GM19193 (cell line): Measurements from ENCODE around the gene WDR35.

ENCODE experiments used
- POLR2A ChIP-seq: IDR thresholded peaks from 4 replicates; pipeline ENCODE4 v1.6.1; 2011; ENCODE audit not compliant: insufficient read depth, insufficient read length; ENCODE audit errors: extremely low read depth

Gene WDR35

GRCh38 chr2:19932928-19933327 lies 57.0 kb downstream of the WDR35 start:
- TF ChIP-seq POLR2A, result no peak

DNA sequence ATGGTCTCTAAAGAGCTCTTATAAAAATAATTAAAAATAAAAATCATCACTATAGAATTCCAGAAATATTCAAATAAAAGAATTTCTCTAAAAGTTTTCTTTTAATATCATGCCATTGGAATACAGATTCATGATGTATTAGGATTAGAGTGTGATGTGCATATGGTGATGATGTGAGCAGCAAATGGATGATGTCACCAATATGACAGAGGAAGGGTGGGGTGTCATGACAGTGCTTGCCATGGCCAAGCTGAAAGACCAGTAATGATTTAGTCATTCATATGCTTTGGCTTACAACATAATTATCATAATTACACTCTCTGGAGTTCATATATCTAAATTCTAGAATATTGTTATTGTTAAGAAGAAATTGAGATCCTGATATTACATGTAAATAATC lies 60.7 kb downstream of the WDR35 start:
- TF ChIP-seq POLR2A, result no peak

- TF ChIP-seq POLR2A, result no peak
Observed at GRCh38 chr2:19916385-19916950, 73.4 kb downstream of the WDR35 start.

DNA sequence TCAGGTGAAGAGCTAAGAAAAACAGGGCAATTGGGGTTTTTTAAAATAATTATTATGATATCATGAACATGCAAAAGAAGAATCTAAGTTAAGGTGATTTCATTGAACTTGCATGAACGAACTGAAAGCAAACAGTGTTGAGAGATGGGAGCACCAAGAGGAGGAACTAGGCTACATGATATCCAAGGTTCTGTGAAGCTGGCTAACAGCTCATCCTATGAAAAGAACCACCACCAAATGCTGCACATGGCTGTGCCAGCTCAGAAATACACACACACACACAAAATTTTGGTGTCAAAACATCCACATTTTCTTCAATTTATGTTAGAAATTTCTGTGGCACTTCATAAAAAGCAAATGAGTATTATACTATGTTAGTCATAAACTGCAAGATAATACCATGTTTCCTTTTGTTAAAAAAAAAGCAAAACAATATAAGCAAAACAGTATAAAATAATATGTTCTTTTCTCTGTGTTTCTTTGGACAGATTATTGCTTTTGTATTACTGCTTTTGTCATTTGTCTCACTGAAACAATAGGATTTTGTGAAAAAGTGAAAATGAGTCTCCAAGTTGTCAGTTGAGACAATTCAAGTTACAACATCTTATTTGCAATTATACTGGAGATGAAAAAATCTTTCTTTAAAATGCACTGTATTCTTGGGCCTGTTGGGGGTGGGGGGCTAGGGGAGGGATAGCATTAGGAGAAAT lies 75.5 kb downstream of the WDR35 start:
- TF ChIP-seq POLR2A, result no peak

DNA sequence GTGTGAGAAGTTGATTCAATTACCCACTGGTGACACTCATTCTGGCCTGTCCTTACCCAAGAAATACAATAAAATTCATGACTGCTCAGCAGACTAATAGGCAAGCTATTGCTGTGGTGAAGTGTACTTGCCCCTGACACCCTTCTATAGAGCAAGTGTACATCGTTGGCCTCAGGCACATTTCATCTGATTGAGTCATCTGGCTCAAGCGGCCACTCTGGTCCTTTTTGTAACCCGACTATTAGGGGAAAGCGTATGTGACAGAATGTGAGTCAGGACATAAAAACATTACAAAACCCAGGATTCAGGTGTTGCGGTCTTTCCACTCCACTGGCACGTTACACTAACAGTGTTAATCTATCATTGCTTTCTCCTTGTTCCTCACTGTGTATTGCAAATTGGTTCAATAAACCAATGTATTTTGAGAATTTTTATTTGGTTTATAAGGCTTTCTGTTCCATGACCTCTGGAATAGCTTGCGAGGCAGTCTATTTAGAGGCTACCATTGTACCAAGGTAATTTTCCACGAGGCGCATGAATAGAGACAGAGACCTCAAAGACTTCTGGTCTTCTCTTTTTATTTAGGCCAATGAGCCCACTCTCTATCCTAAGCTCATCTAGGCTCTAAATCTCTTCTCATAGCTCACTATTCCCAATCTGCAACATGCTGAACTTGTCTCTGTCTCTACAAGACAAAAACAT lies 77.9 kb downstream of the WDR35 start:
- TF ChIP-seq POLR2A, result no peak

- no peak for TF ChIP-seq POLR2A
Observed at GRCh38 chr2:19902216-19902740, 87.6 kb downstream of the WDR35 start.

- peak; percentile 90 for TF ChIP-seq POLR2A
Observed at GRCh38 chr2:19901442-19902215, 88.3 kb downstream of the WDR35 start, which contains the start of gene TTC32. Gene TTC32 (minus strand): TSS chr2:19901983. CDS start chr2:19901854, 129 bp downstream.

GRCh38 chr2:19900931-19901441 lies 88.9 kb downstream of the WDR35 start:
- TF ChIP-seq POLR2A, result no peak

DNA sequence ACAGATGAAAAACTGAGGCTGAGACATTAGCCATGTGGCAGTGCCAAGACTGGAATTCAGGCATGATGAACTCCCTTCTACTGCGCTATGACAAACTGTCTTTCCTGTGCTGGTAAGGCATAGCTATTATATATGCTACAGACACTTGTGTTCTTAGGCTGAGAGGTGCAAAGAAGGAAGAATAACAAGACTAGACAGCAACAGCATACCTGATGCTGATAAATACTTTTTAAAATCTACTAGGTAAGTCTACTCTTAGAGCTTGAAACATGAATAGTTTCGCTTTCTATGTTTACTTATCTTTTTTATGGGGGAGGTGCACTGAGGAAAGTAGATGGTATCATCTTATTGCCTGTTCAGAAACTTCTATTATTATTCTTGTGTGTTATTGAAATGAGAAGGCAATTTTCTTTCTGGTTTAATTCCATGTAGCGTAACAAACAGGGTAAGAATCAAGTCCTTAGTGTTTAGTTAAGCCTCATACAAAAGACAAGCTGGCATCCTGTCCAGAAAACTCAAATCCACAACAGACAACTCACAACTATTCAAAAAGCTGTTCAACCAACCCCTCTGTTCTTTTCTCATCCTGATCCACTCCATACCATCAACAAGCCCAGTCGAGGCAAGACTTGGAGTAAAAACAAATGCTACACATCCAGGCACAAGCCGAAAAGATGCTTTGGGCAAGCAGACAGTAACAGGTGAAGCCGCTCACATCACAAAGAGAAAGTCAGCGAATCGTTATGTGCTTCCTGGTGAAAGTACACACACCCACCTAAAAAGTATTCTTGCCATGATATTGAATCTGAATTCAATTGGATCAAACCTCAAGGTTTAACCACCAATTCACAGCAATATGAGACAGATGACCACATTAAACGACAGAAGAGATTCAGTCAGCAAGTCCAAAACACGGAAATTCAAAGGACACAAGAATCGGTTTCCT lies 89.6 kb downstream of the WDR35 start:
- TF ChIP-seq POLR2A, result no peak

GRCh38 chr2:19898592-19899329 lies 91.1 kb downstream of the WDR35 start:
- TF ChIP-seq POLR2A, result no peak

DNA sequence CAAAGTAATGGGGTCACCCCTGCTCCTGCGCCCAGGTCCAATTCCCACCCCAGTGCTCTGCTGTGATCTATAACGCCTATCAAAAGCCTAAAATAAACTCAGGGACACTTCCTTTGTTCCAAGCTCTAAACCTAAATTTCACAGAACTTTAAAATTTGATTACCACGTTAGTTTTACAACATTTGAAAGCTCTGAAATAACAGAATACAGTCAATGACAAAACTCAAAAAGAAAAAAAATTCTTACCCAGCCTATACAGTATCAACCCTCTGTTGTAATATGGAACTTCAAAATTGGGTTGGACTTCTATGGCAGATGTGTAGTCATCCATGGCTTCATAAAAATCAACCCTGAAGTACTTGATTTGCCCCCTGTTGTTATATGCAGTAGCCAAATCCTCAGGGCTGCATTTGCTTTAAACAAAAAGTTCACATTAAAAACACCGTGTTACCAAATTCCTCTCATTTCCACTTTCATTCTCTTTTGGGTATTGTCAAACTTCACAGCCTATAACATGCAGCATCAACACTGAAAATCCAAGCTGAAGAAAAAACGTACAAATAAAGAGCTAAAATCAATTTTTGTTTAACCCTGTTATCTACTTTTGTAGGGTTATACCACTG lies 92.2 kb downstream of the WDR35 start:
- TF ChIP-seq POLR2A, result no peak

DNA sequence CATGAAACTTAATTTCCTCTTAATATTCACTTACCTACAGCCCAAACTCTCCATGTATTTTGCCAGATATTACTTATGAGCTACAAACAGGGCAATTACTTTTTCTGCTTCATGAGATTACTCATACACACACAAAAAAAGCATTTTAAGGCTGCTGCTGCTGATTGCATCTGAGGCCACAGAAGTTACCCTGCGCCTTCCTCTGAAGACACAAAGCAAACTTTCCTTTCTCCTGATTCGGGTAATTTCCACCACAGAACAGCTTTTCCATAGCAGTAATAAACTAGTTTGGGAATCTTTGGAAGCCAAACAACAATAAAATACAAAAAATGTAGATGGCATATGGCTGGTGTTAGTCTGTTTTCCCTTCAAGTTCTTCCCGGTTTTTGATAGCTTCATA lies 94.4 kb downstream of the WDR35 start:
- no peak for TF ChIP-seq POLR2A
